SHP77 treated with DMSO at 0.1 percent for 48 hours (cell line): Measurements from ENCODE around the gene SEPTIN6.
A peak's percentile ranks its signal among the peaks of the same experiment; 100 is the strongest.
"Not testable (repeated sequence)": the region's sequence is repeated elsewhere in the genome, so short reads cannot be mapped to it uniquely, and the experiment has no call there.

ENCODE experiments used
- DNase-seq: peaks from one replicate; lab custom pipeline; 2025; lab: John Stamatoyannopoulos, UW

The SEPTIN6 gene

DNA sequence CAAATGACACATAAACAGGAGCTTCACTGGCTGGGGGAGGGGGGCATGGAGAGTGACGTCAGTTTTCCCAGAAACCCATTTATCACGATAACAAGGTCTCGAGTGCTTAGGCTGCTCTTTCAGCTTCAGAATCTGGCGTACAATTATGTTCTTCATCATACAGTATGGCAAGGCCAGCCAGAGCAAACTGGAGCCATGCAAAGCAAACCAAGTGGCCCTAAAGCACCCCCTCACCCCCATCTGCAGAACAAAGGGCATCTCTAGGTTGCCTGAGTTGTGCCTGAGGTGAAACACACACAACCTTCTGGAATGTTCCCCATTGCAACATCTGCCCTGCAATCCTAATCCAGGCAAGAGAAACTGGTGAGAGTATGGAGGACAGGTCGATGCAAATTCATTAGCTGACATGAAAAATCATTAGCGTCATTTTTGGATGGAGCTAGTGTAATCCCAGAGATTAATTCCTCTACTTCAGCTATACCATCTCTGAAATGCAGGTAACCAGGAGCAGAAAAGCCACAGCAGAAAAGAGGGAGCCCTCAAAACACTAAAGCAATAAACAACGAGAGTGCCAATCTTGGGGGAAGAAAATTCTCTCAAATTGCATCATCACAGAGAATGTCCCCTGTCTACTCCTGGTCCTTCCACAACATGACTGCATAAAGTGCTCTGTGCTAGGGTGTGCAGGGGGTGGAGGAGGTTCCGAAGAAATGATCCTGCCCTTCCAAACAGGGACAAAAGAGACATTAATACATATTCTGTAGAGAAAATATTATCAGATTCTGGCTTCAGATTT lies 1.8 kb downstream of the SEPTIN6 start:
- DNase-seq: no peak

DNA sequence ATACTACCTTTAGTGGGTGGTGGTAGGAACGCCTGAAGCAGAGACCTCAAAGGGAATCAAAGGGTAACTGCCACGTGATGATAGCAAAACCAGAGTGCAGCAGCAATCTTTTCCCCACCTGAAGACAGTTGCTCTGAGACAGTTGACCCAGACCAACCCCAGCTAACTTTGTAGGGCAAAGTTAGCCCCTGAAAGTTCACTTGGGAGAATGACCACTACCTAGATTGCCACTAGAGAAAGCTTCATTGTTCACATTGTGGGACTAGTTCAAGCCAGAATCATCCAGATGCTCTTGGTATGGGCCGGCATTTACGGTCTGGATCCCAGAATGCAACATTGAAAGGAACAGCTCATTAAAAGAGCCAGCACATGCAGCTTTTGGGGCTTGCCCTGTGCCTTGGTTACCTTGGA lies 4.1 kb downstream of the SEPTIN6 start:
- DNase-seq: no peak

- no peak for DNase-seq
Measured at GRCh38 chrX:119687661-119688413, 5.1 kb downstream of the SEPTIN6 start.

GRCh38 chrX:119686087-119686691 lies 6.8 kb downstream of the SEPTIN6 start:
- DNase-seq: no peak

DNA sequence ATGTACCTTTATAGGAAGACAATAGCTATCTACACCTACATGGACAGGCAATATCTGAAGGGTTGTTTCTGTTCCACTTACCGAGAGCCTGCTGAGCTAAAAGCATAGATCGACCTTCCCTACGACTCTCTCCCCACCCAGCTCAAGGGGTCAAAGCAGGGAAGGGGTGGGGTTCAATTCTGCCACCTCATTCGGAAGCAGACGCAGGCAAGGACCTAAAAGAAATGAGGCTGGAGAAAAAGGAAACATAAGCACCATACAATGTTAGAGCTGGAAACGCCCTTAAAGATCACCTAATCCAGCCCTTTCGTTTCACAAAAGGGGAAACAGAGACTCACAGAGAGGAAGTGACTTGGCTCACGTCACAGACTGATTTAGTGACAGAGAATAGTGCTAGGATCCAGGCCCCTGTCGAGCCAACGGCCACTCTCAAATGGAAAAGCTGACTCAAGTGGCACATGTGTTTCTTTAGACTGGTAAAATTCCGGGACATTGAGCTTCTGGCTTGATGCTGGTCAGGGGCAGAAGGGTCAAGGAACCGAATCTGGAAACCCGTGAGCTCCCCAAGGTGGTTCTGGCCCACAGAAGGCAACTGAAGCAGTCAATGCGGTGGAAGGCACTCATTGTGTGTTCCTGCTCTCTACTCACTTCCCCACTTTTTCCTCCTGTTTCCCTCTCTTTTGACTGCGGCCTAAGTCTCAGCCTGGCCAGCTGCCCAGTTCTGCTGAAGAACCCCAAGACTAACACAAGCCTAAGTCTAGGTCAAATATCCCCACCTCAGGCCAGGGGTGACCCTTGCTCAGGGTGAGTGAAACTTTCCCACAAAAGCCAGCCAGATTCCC lies 7.5 kb downstream of the SEPTIN6 start:
- no peak for DNase-seq

DNA sequence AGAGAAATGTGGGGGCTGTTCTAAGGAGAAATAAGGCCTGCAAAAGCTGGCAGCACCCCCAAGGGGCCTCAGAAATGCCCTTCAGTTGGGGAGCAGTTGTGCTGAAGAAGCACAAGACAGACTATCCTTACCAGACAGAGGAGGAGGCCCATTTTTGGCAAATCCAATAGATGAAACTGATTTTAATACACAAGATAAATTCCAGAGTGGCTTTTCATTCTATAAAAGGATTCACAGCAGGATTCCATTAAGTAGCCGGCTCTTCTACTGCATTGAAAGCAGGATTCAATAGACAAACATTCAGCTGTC lies 8.1 kb downstream of the SEPTIN6 start:
- no peak for DNase-seq

- DNase-seq: not testable (repeated sequence)
Measured at GRCh38 chrX:119684312-119684711, 8.7 kb downstream of the SEPTIN6 start.

GRCh38 chrX:119682019-119682989 lies 10.7 kb downstream of the SEPTIN6 start:
- DNase-seq: no peak

DNA sequence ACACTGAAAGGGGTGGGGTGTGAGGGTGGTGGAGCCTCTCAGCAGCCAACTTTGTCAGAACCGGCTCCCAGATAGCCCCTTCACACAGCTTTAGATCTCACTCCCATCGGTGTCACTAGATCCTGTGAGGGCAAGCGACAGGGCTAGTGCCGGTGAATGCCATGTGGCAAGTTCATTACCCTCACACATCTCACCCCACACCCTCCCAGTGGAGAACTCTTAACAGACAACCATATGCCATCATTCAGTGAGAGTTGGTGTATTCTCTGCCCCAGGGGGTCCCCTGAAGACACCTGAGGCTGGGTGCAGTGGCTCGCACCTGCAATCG lies 15.3 kb downstream of the SEPTIN6 start:
- DNase-seq: no peak

- DNase-seq: no peak
Measured at GRCh38 chrX:119676949-119677653, 15.9 kb downstream of the SEPTIN6 start.

- DNase-seq: no peak
Measured at GRCh38 chrX:119673336-119673735, 19.6 kb downstream of the SEPTIN6 start.

DNA sequence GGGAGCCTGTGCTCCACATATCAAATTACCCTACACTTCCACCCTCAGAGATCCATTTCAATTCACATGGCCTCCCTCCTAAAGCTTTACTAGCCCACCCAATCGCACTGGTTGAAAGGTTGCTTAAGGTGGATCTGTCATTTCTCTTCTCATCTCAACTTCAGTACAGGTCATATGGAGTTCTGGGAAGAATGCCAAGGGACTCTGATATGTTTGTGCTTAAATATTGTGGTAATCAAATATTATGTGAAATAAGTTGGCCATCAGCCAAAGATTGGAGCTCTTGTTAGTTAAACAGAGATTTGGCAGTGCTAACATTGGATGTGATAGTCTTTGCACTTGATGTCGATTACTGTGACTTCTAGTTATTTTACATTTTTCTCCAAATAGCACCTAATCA lies 20.5 kb downstream of the SEPTIN6 start:
- DNase-seq: peak; percentile 28

GRCh38 chrX:119669424-119670037 lies 23.4 kb downstream of the SEPTIN6 start:
- peak; percentile 52 for DNase-seq

- DNase-seq: no peak
Measured at GRCh38 chrX:119667111-119667878, 25.7 kb downstream of the SEPTIN6 start.

- DNase-seq: not testable (repeated sequence)
Measured at GRCh38 chrX:119664877-119665276, 28.1 kb downstream of the SEPTIN6 start.

DNA sequence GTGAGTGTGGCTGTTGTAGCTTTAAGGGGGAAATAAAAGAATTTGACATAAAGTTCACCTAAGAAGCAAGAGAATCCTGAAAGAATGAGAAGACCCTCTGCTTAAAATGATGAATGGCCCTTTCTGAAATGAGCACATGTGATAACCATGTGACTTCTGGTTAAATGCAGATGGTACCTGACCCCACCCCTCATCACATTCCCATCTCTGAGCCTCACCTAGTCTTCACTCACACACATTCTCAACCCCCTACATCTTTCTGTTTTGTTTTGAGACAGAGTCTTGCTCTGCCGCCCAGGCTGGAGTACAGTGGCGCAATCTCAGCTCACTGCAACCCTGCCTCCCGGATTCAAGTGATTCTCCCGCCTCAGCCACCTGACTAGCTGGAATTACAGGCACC lies 31.5 kb downstream of the SEPTIN6 start:
- DNase-seq: no peak

DNA sequence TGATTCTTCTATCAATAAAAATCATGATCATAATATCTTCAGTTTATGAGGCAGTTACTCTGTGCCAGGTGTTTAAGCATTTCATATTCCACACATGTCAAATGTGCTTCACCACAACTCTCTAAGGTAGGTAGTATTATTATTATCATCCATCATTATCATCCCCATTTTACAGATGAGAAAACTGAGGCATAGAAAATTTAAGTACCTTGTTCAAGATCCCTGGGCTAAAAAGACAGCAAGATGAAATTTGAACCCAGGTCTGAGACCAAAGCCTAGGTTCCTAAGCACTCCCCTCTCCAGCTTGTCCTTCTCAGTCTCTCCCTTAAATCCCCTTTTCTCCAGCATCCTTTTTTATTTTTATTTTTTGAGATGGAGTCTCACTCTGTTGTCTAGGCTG lies 33.4 kb downstream of the SEPTIN6 start:
- DNase-seq: no peak

GRCh38 chrX:119655125-119655524 lies 37.8 kb downstream of the SEPTIN6 start:
- no peak for DNase-seq

- no peak for DNase-seq
Measured at GRCh38 chrX:119654112-119654531, 38.8 kb downstream of the SEPTIN6 start.
